Measurements from ENCODE around the gene PAX7. TPM values are rescaled to one million over a fixed set of nuclear protein-coding genes. Genes with fewer than 3 reads are reported as not detected.

PAX7 gene
- total and polyA plus RNA-seq, 4 donors: 0.03 TPM; not detected in 3

GRCh38 chr1:18770799-18771198 is 140.2 kb downstream of the PAX7 start:
- DNase-seq (no peak), ATAC-seq (ENCODE audit: insufficient read depth, low FRiP score) (no peak)
- Histone ChIP-seq H3K4me3 (no peak overlapping the region), H3K9me3 (ENCODE audit: control insufficient read depth in 4 of 4, insufficient read depth in 3 of 4, low read length in 3 of 4) (peaks cover 0 to 4% (median 0%) of the 10 kb centered on the region in 4 donors), H3K27me3 (ENCODE audit: control insufficient read depth in 3 of 3, insufficient read depth in 3 of 3, low read length in 2 of 3) (peaks cover 0 to 61% (median 13%) of the 10 kb centered on the region in 3 donors), H3K27ac (ENCODE audit: low read depth in 1 of 2, low read length in 1 of 2) (no peak overlapping the region), H3K36me3 (ENCODE audit: control insufficient read depth in 4 of 4, insufficient read depth in 4 of 4, low read length in 4 of 4) (no peaks in the 10 kb centered on the region), H3K9ac (ENCODE audit: insufficient read depth in 1 of 2, low read length in 2 of 2) (no peak overlapping the region), H3K4me1 (ENCODE audit: control insufficient read depth in 5 of 5, insufficient read depth in 5 of 5, low read length in 5 of 5) (no peaks in the 10 kb centered on the region)
- WGBS, 2 donors: 71 to 78% methylated on average over 5 of the region's 5 CpGs
- no peak for TF ChIP-seq CTCF (IDR thresholded peaks at IDR 0.05; ENCODE audit: control extremely low read depth, extremely low read depth)

- 80 to 85% methylated on average over 9 of the region's 9 CpGs for WGBS, 2 donors
- H3K27me3 ChIP-seq (ENCODE audit: control insufficient read depth in 3 of 3, insufficient read depth in 3 of 3, low read length in 2 of 3): peaks cover 0 to 50% (median 5%) of the 10 kb centered on the region in 3 donors
- DNase-seq (no peak), ATAC-seq (ENCODE audit: insufficient read depth, low FRiP score) (no peak)
- H3K9me3 ChIP-seq (ENCODE audit: control insufficient read depth in 4 of 4, insufficient read depth in 3 of 4, low read length in 3 of 4): peaks cover 0 to 4% (median 0%) of the 10 kb centered on the region in 4 donors
- no peak overlapping the region for H3K9ac ChIP-seq (ENCODE audit: insufficient read depth in 1 of 2, low read length in 2 of 2)
- no peak overlapping the region for H3K27ac ChIP-seq (ENCODE audit: low read depth in 1 of 2, low read length in 1 of 2)
- no peak overlapping the region for H3K4me3 ChIP-seq
- TF ChIP-seq CTCF (IDR thresholded peaks at IDR 0.05; ENCODE audit: control extremely low read depth, extremely low read depth): no peak
- no peaks in the 10 kb centered on the region for H3K4me1 ChIP-seq (ENCODE audit: control insufficient read depth in 5 of 5, insufficient read depth in 5 of 5, low read length in 5 of 5)
- H3K36me3 ChIP-seq (ENCODE audit: control insufficient read depth in 4 of 4, insufficient read depth in 4 of 4, low read length in 4 of 4): no peaks in the 10 kb centered on the region
These were observed 143.1 kb downstream of the PAX7 start for GRCh38 chr1:18773753-18774152.

GRCh38 chr1:18775341-18775740 is 144.7 kb downstream of the PAX7 start:
- no peaks in the 10 kb centered on the region for H3K4me1 ChIP-seq (ENCODE audit: control insufficient read depth in 5 of 5, insufficient read depth in 5 of 5, low read length in 5 of 5)
- no peak for DNase-seq
- H3K27ac ChIP-seq (ENCODE audit: low read depth in 1 of 2, low read length in 1 of 2): no peak overlapping the region
- no peaks in the 10 kb centered on the region for H3K36me3 ChIP-seq (ENCODE audit: control insufficient read depth in 4 of 4, insufficient read depth in 4 of 4, low read length in 4 of 4)
- no peak for ATAC-seq (ENCODE audit: insufficient read depth, low FRiP score)
- no peak overlapping the region for H3K4me3 ChIP-seq
- H3K9ac ChIP-seq (ENCODE audit: insufficient read depth in 1 of 2, low read length in 2 of 2): no peak overlapping the region
- H3K9me3 ChIP-seq (ENCODE audit: control insufficient read depth in 4 of 4, insufficient read depth in 3 of 4, low read length in 3 of 4): no peaks in the 10 kb centered on the region
- WGBS, 2 donors: 92 to 94% methylated on average over 1 of the region's 1 CpG
- no peak for TF ChIP-seq CTCF (IDR thresholded peaks at IDR 0.05; ENCODE audit: control extremely low read depth, extremely low read depth)
- H3K27me3 ChIP-seq (ENCODE audit: control insufficient read depth in 3 of 3, insufficient read depth in 3 of 3, low read length in 2 of 3): peaks cover 0 to 42% (median 2%) of the 10 kb centered on the region in 3 donors

GRCh38 chr1:18776777-18777176 is 146.1 kb downstream of the PAX7 start:
- Histone ChIP-seq H3K9me3 (ENCODE audit: control insufficient read depth in 4 of 4, insufficient read depth in 3 of 4, low read length in 3 of 4) (no peaks in the 10 kb centered on the region), H3K9ac (ENCODE audit: insufficient read depth in 1 of 2, low read length in 2 of 2) (no peak overlapping the region), H3K4me1 (ENCODE audit: control insufficient read depth in 5 of 5, insufficient read depth in 5 of 5, low read length in 5 of 5) (no peaks in the 10 kb centered on the region), H3K36me3 (ENCODE audit: control insufficient read depth in 4 of 4, insufficient read depth in 4 of 4, low read length in 4 of 4) (no peaks in the 10 kb centered on the region), H3K27ac (ENCODE audit: low read depth in 1 of 2, low read length in 1 of 2) (no peak overlapping the region), H3K4me3 (no peak overlapping the region), H3K27me3 (ENCODE audit: control insufficient read depth in 3 of 3, insufficient read depth in 3 of 3, low read length in 2 of 3) (peaks cover 0 to 34% (median 0%) of the 10 kb centered on the region in 3 donors)
- 37 to 48% methylated on average over 3 of the region's 3 CpGs for WGBS, 2 donors
- TF ChIP-seq CTCF (IDR thresholded peaks at IDR 0.05; ENCODE audit: control extremely low read depth, extremely low read depth): no peak
- no peak for DNase-seq
- ATAC-seq (ENCODE audit: insufficient read depth, low FRiP score): no peak
